ENCODE measurements around the gene LRBA. TPM values are rescaled to one million over a fixed set of nuclear protein-coding genes. Genes with fewer than 3 reads are reported as not detected.

The LRBA gene
- total RNA-seq, 1 donor from 2014 or later = 28.2 TPM

DNA sequence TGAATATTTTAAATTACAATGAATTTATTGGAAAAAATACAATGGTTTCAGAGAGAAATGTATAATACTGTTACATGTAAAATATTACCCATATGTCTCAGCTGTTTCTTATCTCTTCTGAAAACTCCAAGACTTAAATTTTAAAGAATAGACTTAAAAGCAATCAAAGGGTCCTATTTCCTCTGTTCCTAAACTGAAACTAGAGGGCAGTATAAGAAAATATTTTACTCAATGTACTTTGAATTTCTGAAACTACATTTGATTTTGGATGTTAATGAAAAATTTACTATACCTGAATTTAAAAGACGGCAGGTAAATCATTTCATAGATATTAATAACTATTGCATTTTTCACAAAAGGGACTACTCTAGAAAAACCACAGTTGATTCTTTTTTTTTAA is 200.2 kb downstream of the LRBA start:
- Mint-ChIP-seq H3K9me3 (no peaks in the 10 kb centered on the region), H3K4me3 (no peak overlapping the region), H3K27ac (ENCODE audit: unreplicated experiment) (no peak overlapping the region), H3K27me3 (ENCODE audit: low read depth) (no peaks in the 10 kb centered on the region), H3K36me3 (ENCODE audit: low read depth) (peaks cover 3% of the 10 kb centered on the region), H3K4me1 (no peaks in the 10 kb centered on the region)
- DNase-seq (ENCODE audit: low read depth, low spot score) = no peak
- TF ChIP-seq CTCF (conservative IDR thresholded peaks at IDR 0.05) = no peak

GRCh38 chr4:150805183-150806025 is 209.7 kb downstream of the LRBA start:
- Mint-ChIP-seq H3K27me3 (ENCODE audit: low read depth) (no peaks in the 10 kb centered on the region), H3K36me3 (ENCODE audit: low read depth) (no peaks in the 10 kb centered on the region), H3K9me3 (no peaks in the 10 kb centered on the region), H3K27ac (ENCODE audit: unreplicated experiment) (no peak overlapping the region), H3K4me1 (no peaks in the 10 kb centered on the region), H3K4me3 (no peak overlapping the region)
- TF ChIP-seq CTCF (conservative IDR thresholded peaks at IDR 0.05) = no peak
- no peak for DNase-seq (ENCODE audit: low read depth, low spot score)

DNA sequence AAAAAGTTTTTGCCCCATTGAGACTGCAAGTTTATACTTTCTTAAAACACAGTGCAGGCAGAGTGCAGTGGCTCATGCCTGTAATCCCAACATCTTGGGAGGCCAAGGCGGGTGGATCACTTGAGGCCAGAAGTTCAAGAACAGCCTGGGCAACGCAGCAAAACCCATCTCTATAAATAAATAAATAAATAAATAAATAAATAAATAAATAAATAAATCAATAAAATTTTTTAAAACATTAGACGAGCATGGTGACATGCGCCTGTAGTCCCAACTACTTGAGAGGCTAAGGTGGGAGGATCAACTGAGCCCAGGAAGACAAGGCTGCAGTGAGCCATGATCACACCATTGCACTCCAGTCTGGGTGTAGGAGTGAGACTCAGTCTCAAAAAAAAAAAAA is 213.3 kb downstream of the LRBA start:
- H3K4me1 Mint-ChIP-seq = peaks cover 13% of the 10 kb centered on the region
- H3K4me3 Mint-ChIP-seq = no peak overlapping the region
- no peaks in the 10 kb centered on the region for H3K9me3 Mint-ChIP-seq
- H3K36me3 Mint-ChIP-seq (ENCODE audit: low read depth) = no peaks in the 10 kb centered on the region
- no peak for TF ChIP-seq CTCF (conservative IDR thresholded peaks at IDR 0.05)
- H3K27ac Mint-ChIP-seq (ENCODE audit: unreplicated experiment) = no peak overlapping the region
- no peak for DNase-seq (ENCODE audit: low read depth, low spot score)
- H3K27me3 Mint-ChIP-seq (ENCODE audit: low read depth) = no peaks in the 10 kb centered on the region

GRCh38 chr4:150799207-150799606 is 215.9 kb downstream of the LRBA start:
- peak; percentile 36 for TF ChIP-seq CTCF (conservative IDR thresholded peaks at IDR 0.05)
- Mint-ChIP-seq H3K4me3 (no peak overlapping the region), H3K36me3 (ENCODE audit: low read depth) (no peaks in the 10 kb centered on the region), H3K27ac (ENCODE audit: unreplicated experiment) (no peak overlapping the region), H3K4me1 (peaks cover 13% of the 10 kb centered on the region), H3K9me3 (no peaks in the 10 kb centered on the region), H3K27me3 (ENCODE audit: low read depth) (no peaks in the 10 kb centered on the region)
- no peak for DNase-seq (ENCODE audit: low read depth, low spot score)

- no peaks in the 10 kb centered on the region for H3K27me3 Mint-ChIP-seq (ENCODE audit: low read depth)
- no peak for DNase-seq (ENCODE audit: low read depth, low spot score)
- H3K4me3 Mint-ChIP-seq = no peak overlapping the region
- H3K36me3 Mint-ChIP-seq (ENCODE audit: low read depth) = no peaks in the 10 kb centered on the region
- no peak overlapping the region for H3K27ac Mint-ChIP-seq (ENCODE audit: unreplicated experiment)
- no peaks in the 10 kb centered on the region for H3K9me3 Mint-ChIP-seq
- TF ChIP-seq CTCF (conservative IDR thresholded peaks at IDR 0.05) = no peak
- H3K4me1 Mint-ChIP-seq = peaks cover 20% of the 10 kb centered on the region
These were observed 220.4 kb downstream of the LRBA start for GRCh38 chr4:150794706-150795105.
